IPS DF 6.9 (cell line): ENCODE results near the gene SCUBE3.

Experiments used
- DNase-seq: peaks from one replicate; pipeline ENCODE4 v3.0.0-alpha.2; 2013; ENCODE audit warnings: low read depth, low spot score
- H3K27ac ChIP-seq: one replicate; pipeline ENCODE4 v1.5.1; 2013; ENCODE audit warnings: low read length, control low read depth
- H3K27me3 ChIP-seq: 2 replicates; pipeline ENCODE4 v1.6.1; 2013; ENCODE audit warnings: mild to moderate bottlenecking, low read length; ENCODE audit not compliant: control insufficient read depth, insufficient read depth
- H3K36me3 ChIP-seq: 2 replicates; pipeline ENCODE4 v1.6.1; 2013; ENCODE audit warnings: low read length; ENCODE audit not compliant: control insufficient read depth, insufficient read depth
- H3K4me1 ChIP-seq: 2 replicates; pipeline ENCODE4 v1.6.1; 2013; ENCODE audit warnings: low read length; ENCODE audit not compliant: control insufficient read depth, insufficient read depth
- H3K4me3 ChIP-seq: 2 replicates; pipeline ENCODE4 v1.5.1; 2013; ENCODE audit warnings: mild to moderate bottlenecking, low read length
- H3K9me3 ChIP-seq: 2 replicates; pipeline ENCODE4 v1.6.1; 2013; ENCODE audit warnings: low read length, inconsistent platforms; ENCODE audit not compliant: control insufficient read depth, insufficient read depth
- WGBS: extraction: QIAGEN DNeasy Blood & Tissue Kit; methylation state at CpG from one replicate; pipeline ENCODE4 v1.1.7; 2013; ENCODE audit warnings: mixed read lengths, missing lambda C conversion rate; ENCODE audit not compliant: insufficient read length, insufficient coverage; 5-methylcytosine and 5-hydroxymethylcytosine counted together

SCUBE3 gene

GRCh38 chr6:35208419-35208818 is 5.3 kb upstream of the SCUBE3 start:
- Histone ChIP-seq H3K4me1 (peaks cover 2% of the 10 kb centered on the region), H3K27me3 (peaks cover 40% of the 10 kb centered on the region), H3K9me3 (no peaks in the 10 kb centered on the region), H3K4me3 (no peak overlapping the region), H3K36me3 (no peaks in the 10 kb centered on the region), H3K27ac (no peak overlapping the region)
- WGBS: no CpG with 5 or more reads among the region's 4 CpGs
- no peak for DNase-seq

DNA sequence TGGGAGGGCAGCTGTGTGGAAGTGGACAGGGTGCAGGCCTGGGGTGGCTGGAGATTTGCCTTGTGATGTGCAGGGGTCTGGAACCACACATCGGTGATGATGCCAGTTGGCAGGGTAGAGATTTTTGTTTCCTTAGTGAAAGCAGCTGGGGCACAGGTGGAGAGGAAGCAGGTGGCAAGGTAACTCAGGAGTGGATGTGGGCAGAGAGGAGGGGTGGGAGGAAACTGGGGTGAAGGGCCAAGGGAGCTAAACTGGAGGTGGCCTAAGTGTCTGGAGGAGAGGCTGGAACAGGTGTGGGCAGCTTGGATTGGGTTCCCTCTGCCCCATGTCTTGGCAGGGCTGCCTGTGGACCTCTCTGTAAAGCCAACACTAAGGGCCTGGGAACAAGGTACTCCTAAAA is 4.7 kb upstream of the SCUBE3 start:
- Histone ChIP-seq H3K9me3 (no peaks in the 10 kb centered on the region), H3K4me3 (no peak overlapping the region), H3K27me3 (peaks cover 40% of the 10 kb centered on the region), H3K36me3 (no peaks in the 10 kb centered on the region), H3K27ac (no peak overlapping the region), H3K4me1 (peaks cover 2% of the 10 kb centered on the region)
- no CpG with 5 or more reads among the region's 1 CpG for WGBS
- no peak for DNase-seq

DNA sequence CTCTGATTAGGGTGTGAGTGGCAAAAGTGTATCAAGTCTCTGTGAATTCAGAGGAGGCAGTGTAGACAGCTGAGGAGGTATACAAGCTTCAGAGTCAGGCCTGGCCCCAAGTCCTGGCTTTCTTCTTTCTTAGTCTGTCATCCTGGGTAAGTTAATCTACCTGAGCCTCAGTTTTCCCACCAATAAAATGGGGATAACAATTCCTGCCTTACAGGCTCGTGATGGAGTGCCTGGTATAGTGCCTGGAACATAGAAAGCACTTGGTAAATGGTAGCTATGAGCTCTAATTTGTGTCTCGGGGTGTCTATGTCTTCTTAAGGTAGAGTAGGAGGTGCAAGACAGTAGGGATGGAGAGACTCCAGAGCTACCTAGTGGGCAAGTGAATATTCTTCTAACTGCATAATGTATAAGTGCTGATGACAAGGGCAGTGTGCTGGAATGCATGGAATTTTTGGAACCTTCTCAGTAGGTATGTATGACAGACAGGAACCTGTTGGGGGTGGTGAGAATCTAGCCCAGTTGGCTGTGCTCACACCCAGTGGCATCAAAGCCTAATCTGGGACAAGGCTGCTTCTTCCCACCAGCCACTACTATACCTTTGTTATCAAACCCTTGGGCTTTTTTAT is 4.0 kb upstream of the SCUBE3 start:
- Histone ChIP-seq H3K27me3 (peaks cover 41% of the 10 kb centered on the region), H3K36me3 (no peaks in the 10 kb centered on the region), H3K27ac (no peak overlapping the region), H3K4me3 (no peak overlapping the region), H3K4me1 (peaks cover 2% of the 10 kb centered on the region), H3K9me3 (no peaks in the 10 kb centered on the region)
- WGBS: no CpG with 5 or more reads among the region's 2 CpGs
- no peak for DNase-seq

GRCh38 chr6:35213298-35213791 is 411 bp upstream of the SCUBE3 start:
- Histone ChIP-seq H3K27me3 (peaks cover 58% of the 10 kb centered on the region), H3K36me3 (no peaks in the 10 kb centered on the region), H3K27ac (no peak overlapping the region), H3K9me3 (no peaks in the 10 kb centered on the region), H3K4me1 (peaks cover 12% of the 10 kb centered on the region), H3K4me3 (peak overlapping the region; percentile 47; the same call in 1 of the 2 replicates)
- no peak for DNase-seq
- WGBS: no CpG with 5 or more reads among the region's 51 CpGs

DNA sequence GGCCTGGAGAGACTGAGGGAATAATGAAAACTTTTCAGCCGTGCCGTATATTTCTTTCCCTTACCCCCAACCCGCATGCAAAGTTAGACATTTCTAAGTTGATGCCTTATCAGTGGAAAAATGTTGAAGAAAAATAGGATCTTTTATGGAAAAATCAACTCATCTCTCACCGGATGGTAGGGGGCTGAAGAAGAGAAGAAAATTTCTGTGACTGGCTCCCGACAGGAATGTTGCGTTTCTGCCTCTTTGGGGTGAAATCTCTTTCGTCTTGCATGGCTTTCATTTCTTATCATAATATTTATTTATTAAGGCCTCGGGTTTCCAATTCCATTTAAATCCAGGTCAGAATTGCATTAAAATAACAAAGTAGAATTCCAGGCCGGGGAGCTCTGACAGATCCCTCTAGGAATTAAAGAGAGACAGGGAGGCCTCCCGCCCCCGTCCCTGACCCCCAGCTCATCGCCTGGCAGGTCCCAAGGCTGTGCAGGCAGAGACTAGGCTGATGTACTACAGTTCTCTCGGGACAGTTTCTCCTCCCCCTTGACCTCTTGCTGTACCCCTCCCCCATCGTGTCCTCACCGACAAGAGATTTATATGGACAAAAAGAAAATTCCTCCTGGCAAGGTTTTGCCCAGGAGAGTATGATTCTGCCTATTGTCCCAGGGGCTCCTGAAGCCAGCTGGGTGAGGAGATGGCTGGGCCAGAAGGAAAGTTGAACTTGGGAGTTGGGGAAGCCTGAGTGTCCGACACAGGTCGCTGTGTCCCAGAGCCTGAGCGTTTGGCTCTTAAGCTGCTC is 1.3 kb downstream of the SCUBE3 start:
- no peak overlapping the region; the same call in 1 of the 2 replicates for H3K4me3 ChIP-seq
- no peaks in the 10 kb centered on the region for H3K9me3 ChIP-seq
- no peak for DNase-seq
- no CpG with 5 or more reads among the region's 18 CpGs for WGBS
- peaks cover 12% of the 10 kb centered on the region for H3K4me1 ChIP-seq
- H3K27ac ChIP-seq: no peak overlapping the region
- H3K36me3 ChIP-seq: no peaks in the 10 kb centered on the region
- H3K27me3 ChIP-seq: peaks cover 47% of the 10 kb centered on the region

DNA sequence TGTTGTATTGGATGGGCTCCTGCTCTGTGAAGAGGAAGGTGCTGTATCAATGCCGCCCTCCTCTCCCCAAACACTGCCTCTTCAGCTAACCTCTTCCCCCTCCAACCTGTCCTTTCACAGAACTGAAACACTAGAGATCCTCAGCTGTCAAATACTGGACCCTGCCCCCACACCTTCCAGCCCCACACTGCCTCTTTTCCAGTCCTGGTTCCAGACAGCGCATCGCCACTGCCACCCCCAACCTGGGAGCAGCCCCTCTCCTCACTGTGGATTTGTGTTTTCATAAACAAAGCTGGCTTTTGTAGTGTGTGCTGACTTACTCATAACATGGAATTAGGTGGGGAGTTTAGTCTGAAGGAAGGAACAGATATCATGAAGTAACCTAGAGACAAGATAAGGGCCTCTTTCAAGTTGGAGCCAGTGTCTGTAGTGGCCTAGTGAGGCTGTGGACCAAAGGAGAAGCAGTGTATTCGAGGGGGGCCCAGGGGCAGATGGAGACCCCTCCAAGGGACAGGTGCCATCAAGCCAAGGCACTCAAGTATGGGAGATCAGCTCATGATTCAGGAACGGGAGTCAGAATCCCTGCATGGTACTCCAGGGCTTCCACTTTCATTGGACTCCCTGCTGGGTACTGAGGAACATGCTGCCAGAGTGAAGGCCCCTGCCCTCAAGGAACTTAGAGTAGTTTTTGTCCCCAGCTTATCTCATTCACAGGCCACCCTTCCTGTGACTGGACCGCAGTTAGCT is 2.1 kb downstream of the SCUBE3 start:
- peaks cover 12% of the 10 kb centered on the region for H3K4me1 ChIP-seq
- no peak for DNase-seq
- no CpG with 5 or more reads among the region's 6 CpGs for WGBS
- no peaks in the 10 kb centered on the region for H3K36me3 ChIP-seq
- no peak overlapping the region for H3K27ac ChIP-seq
- no peaks in the 10 kb centered on the region for H3K9me3 ChIP-seq
- peaks cover 48% of the 10 kb centered on the region for H3K27me3 ChIP-seq
- H3K4me3 ChIP-seq: no peak overlapping the region

DNA sequence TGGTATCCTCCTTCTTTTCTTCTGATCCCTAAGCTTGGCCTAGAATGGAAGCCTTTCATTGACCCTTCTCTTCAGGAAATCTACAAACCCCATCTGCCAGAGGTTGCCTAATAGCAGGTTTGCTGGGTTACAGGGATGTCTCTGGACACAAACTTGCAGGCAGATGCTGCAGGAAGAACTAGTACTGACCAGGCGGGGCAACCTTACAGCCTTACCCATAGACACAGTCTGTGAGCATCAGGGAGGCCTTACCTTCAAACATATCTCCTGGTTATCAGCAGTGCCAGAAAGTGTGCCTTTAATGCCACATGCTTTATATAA is 2.6 kb downstream of the SCUBE3 start:
- WGBS: no CpG with 5 or more reads among the region's 1 CpG
- Histone ChIP-seq H3K36me3 (no peaks in the 10 kb centered on the region), H3K9me3 (no peaks in the 10 kb centered on the region), H3K27me3 (peaks cover 46% of the 10 kb centered on the region), H3K27ac (no peak overlapping the region), H3K4me1 (peaks cover 12% of the 10 kb centered on the region), H3K4me3 (no peak overlapping the region)
- DNase-seq: no peak

DNA sequence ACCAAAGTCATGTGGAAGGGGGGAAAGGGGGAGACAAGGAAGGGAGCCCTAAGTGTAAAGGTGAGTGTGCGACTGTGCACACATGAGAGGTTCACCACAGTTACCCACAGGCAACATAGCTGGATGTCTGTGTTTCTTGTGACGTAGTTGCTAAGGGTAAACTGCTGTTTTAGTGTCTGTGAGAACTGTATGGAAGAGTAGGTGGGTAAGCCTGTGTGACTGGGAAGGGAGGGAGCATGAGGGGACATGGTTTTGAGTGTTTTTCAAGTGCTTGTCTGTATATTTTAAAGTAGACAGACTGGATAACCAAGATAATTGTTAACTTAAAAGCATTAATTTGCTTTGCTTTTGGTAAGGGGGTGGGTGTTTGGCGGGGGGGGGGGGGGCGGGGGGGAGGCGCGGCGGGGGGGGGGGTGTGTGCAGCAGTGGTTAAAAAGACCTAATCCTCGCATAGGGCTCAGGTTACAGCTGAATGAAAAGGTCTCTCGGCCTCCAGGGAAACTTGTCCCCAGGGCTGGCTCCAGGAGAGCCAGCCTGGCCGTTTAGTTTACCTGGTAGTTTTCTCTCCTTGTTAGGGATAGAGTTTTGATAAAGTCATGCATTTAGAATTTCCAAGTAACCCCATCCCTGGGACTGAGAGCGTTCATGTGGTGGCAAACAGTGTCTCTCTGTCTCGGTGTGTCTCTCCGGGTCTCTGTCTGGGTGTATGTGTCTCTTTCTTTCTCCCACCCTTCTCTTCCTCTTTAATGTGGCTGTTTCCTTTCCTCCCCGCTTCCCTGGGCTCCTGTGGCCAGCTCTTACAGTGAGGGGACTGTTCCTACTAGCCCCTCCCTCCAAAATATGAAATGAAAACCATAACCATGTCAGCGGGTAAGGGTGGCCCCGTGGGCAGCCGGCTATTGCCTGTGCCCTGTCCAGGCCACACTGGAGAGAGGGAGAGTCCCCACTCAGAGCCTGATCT is 3.4 kb downstream of the SCUBE3 start:
- H3K9me3 ChIP-seq: no peaks in the 10 kb centered on the region
- no peak overlapping the region for H3K4me3 ChIP-seq
- H3K27ac ChIP-seq: no peak overlapping the region
- H3K27me3 ChIP-seq: peaks cover 40% of the 10 kb centered on the region
- DNase-seq: no peak
- peaks cover 12% of the 10 kb centered on the region for H3K4me1 ChIP-seq
- WGBS: no CpG with 5 or more reads among the region's 17 CpGs
- no peaks in the 10 kb centered on the region for H3K36me3 ChIP-seq

DNA sequence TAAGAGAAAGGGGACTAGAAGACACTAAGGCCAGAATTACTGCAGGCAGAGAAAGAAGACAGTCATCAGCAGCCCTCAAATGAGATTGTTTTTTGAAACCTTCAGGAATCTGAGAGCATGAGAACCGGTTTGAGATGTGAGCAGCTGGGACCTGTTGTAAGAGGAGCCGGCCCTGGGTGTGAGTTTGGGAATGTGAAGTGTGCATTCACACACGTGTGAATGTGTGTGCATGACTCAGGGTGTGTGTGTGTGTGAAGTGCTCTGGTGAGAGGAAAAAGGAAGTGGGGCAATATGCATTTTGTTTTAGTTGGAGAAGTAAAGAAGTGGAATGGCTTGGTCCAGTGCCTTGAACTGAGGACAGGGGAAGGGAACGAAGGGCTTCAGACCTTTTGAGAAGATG is 4.3 kb downstream of the SCUBE3 start:
- Histone ChIP-seq H3K4me1 (peaks cover 12% of the 10 kb centered on the region), H3K27ac (no peak overlapping the region), H3K9me3 (no peaks in the 10 kb centered on the region), H3K36me3 (no peaks in the 10 kb centered on the region), H3K27me3 (peaks cover 31% of the 10 kb centered on the region), H3K4me3 (no peak overlapping the region)
- no peak for DNase-seq
- WGBS: no CpG with 5 or more reads among the region's 4 CpGs

- Histone ChIP-seq H3K36me3 (no peaks in the 10 kb centered on the region), H3K27me3 (peaks cover 29% of the 10 kb centered on the region; the same call in 1 of the 2 replicates), H3K9me3 (no peaks in the 10 kb centered on the region), H3K27ac (no peak overlapping the region), H3K4me3 (no peak overlapping the region), H3K4me1 (peaks cover 10% of the 10 kb centered on the region)
- no CpG with 5 or more reads among the region's 4 CpGs for WGBS
- DNase-seq: no peak
Measured at GRCh38 chr6:35218456-35218855, 4.7 kb downstream of the SCUBE3 start.
